SH-SY5Y (cell line): Measurements from ENCODE around the gene PCYOX1L.

Source experiments
- GATA2 ChIP-seq: IDR thresholded peaks from 2 replicates; pipeline ENCODE4 v1.6.1; 2011; ENCODE audit warnings: mild to moderate bottlenecking, low read depth, low read length
- GATA3 ChIP-seq: IDR thresholded peaks from 2 replicates; pipeline ENCODE4 v1.6.1; 2011; ENCODE audit warnings: low read depth, mild to moderate bottlenecking, low read length, moderate library complexity

PCYOX1L gene, protein sequence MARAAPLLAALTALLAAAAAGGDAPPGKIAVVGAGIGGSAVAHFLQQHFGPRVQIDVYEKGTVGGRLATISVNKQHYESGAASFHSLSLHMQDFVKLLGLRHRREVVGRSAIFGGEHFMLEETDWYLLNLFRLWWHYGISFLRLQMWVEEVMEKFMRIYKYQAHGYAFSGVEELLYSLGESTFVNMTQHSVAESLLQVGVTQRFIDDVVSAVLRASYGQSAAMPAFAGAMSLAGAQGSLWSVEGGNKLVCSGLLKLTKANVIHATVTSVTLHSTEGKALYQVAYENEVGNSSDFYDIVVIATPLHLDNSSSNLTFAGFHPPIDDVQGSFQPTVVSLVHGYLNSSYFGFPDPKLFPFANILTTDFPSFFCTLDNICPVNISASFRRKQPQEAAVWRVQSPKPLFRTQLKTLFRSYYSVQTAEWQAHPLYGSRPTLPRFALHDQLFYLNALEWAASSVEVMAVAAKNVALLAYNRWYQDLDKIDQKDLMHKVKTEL

DNA sequence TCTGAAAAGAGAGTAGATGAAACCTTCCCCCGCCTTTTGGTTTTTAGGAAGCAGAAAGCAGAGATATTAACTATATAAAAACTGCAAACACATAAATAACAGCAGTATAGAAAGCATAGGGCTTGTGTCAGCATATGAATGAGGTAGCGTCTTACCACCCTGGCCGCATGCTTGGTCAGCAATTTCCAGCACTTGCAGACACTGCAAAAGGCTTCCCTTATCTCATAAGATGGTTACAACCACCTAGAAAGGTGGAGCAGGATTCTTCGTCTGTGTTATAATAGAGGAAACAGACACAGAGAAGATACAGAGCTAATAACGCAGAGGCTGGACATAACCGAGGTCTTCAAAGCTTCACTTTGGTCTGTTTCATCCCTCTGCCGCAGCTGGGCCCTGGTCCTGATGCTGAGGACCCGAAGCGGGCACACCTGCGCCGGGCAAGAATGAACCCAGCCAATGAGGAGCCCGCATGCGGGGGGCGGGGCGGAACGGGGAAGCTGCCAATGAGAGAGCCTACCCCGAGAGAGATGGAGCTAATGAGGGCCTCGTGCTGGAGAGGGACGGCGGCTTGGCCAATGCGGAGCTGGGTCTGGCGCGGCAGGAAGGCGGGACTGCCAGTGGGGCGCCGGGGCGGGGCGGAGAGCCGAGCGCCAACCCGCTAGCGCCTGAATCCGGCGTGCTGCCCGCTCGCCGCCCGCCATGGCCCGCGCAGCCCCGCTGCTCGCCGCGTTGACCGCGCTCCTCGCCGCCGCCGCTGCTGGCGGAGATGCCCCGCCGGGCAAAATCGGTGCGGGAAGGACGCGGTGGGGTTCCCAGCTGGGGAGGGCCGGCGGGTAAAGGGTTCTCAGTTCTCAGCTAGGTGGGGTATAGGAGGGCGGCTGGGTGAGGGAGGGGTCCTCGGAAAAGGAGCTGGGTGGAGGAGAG is at the start of gene PCYOX1L:
Gene PCYOX1L, plus strand, starts transcription at position 677 of the 924 bp plus-strand sequence. Its CDS starts 23 bp downstream, at position 700.
- TF ChIP-seq GATA3, result no peak
- 0 out of 2 replicates have a peak, but pooled peaks have one; percentile 8 for TF ChIP-seq GATA2

- TF ChIP-seq GATA3 (no peak), GATA2 (no peak)
These were observed 48.5 kb upstream of the PCYOX1L start for GRCh38 chr5:149309354-149309753.

DNA sequence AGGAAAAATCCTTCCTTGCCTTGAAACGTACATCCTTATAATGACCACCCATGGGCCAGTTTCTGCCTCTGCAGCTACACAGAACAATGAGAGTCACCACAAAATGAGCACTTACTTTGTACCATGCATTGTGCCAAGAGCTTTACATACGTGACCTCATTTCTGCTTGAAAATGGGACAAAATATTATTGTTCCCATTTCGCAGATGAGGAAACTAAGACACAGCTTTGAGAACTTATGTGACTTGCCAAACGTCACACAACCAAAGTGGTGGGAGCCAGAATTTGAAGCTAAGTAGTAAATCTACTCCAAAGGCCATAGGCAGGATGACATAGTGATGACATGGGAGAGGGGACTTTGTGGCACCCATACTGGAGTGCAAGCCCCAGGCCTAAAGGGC is 47.4 kb upstream of the PCYOX1L start:
- TF ChIP-seq GATA2 (no peak), GATA3 (no peak)

DNA sequence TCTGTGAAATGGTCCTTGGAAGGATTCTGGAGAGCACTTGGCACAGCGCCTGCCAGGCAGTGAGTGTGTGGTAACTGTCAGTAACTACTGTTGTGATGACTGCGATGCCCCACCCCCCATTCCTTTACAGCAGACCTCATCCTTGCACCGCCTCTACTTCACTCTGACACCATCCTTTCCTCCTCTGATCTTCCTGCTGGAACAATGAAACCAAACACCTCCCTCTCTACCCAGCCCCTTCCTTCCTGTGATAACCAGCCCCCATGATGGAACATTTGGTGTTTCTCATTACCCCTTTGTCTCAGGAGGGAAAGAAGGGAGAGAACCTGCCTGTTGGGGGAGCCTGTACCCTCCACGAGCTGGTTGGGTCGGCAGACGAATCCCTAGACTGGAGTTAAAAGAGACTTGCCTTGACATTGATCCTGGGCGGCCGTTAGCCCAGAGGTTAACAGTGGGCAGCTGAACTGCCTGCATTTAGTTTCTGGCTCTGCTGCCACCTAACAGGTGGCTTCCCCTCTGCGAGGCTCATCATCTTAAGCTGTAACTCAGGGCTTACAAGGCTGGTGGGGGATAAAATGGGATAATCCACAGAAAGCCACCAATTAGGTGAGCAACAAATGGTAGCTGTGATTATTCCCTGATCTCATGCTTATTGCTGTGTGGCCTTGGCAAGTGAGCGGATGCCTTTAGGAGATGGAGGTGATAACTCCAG is 46.7 kb upstream of the PCYOX1L start:
- TF ChIP-seq GATA3 (no peak), GATA2 (no peak)

DNA sequence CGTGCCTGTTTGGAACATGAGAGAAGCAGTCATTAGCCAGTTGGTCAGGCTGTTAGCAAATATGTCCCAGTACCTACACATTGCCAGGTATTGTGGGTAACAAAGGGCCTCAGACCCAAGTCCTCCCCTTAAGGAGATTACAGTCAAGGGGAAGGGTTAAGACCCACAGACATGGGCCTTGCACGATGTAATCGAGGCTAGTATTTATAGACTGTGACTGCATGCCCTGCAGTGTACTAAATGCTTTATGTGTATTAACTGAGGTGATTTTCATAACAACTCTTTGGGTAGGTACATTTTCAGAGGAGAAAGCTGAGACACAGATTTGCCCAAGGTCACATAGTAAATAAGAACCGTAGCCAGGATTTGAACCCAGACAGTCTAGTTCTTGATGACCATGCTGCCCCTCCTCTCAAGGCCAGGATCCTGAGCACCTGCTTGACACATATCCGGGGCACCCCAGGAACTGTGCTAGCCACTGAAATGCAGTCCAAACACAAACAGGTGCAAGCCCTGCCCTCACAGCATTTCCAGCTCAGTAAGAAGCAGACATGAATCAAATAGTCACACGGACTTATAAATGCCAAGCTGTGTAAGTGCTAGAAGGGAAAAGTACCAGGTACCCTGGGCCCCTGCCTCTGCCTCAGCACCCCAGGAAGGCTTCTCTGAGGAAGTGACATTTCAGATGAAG is 44.5 kb upstream of the PCYOX1L start:
- TF ChIP-seq GATA3 (no peak), GATA2 (no peak)

DNA sequence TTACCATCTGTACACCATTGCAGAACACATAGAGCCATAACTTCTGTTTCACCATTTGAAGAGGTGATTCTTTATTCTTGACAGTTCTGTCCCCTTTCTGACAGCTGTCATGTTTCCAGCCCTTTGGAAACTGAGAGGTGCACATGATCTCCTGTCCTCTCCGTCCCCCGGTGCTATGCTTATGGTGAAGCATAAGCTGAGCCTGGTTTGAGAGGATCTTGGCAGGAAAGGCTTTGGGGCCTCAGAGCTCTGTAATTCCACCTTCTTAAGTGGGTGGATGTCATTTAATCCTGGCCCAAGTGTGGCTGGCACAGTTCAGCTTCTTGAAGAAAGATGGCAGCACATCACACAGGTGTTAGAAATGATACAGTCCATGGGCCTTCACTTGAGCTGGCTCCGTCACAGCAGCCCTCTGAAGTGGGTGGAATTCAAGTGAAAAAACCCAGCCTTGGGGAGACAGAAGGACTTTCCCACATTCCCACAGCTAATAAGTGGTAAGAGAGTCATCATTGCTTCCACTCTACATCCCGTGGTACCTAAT is 43.2 kb upstream of the PCYOX1L start:
- no peak for TF ChIP-seq GATA3
- no peak for TF ChIP-seq GATA2

DNA sequence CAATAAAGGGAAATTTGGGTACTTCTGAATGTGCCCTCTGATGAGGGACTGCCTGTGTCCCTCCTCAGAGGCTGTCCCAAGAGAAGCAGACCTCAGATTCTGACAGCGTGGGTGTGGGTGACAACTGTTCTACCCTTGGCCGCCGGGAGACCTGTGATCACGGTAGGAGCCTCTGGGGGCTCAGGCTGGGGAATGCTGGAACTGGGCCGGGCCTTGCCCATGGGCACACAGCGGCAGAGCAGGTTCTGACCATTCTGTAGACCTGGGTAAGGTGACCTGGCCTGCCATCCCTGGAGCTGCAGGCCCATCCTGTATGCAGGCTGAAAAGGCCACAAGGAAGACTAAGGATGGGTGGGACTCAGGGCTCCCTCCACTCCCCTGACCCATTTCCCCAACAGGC is 42.1 kb upstream of the PCYOX1L start:
- TF ChIP-seq GATA3 (no peak), GATA2 (no peak)

DNA sequence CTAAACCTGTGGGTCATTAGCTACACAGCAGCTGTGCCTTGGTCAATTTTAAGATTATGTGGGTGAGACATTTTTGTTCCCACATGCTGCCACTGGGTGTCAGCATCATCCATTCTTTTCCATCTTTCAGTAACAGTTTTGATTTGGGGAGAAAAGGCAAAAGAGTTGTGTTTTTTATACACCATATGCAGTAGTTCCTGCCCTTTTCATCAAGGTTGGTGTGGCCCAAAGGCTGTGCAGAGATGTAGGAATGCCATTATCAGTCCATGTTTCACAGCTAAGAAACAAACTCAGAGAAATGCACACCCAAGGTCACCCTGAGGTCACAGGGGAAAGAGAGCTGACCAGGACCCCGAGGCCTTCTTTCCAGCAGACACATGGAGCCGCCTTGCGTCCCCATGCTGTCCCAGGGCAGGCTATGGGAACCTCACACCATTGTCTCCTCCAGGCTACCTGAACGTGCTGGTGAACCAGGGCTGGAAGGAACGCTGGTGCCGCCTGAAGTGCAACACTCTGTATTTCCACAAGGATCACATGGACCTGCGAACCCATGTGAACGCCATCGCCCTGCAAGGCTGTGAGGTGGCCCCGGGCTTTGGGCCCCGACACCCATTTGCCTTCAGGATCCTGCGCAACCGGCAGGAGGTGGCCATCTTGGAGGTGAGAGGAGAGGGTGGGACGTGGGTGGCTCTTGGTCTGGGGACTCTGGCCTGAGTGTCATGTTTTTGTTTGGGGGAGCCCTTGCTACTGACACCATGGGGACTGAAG is 40.4 kb upstream of the PCYOX1L start:
- TF ChIP-seq GATA3 (no peak), GATA2 (no peak)

DNA sequence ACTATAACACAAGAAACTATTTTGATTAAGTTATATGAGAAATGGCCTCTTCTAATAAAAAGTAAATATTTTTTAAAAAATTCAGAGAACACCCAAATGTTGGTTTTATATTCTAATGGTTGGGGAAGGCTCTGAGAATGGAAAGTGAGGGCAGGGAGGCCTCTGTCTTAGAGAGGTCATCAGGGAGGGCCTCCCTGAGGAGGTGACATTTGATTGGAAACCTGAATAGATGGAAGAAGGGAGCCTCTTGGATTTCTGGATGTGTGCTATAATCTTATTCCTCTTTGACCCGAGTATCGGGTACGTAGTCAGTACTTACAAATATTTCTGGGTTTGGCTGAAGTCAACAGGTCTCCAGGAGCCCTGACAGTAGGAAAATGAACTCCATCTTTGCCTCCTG is 38.7 kb upstream of the PCYOX1L start:
- TF ChIP-seq GATA3 (no peak), GATA2 (no peak)

- no peak for TF ChIP-seq GATA2
- no peak for TF ChIP-seq GATA3
These were observed 37.0 kb upstream of the PCYOX1L start for GRCh38 chr5:149320791-149321330.

DNA sequence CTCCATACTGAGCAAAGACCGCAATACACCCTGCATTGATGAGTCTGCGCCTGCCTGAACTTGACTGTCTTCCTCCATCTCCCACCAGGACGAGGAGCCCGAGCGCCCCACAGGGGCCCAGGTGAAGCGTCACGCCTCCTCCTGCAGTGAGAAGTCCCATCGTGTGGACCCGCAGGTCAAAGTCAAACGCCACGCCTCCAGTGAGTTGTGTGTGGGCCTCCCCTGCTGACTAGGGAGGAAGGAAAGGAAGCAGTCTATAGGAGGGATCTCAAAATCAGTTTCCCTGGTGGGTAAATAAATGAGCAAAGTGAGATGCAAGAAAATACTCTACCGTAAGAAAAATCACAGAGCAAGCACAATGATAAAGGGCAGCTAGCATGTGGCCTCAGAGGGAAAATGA is 35.3 kb upstream of the PCYOX1L start:
- TF ChIP-seq GATA3 (no peak), GATA2 (no peak)

DNA sequence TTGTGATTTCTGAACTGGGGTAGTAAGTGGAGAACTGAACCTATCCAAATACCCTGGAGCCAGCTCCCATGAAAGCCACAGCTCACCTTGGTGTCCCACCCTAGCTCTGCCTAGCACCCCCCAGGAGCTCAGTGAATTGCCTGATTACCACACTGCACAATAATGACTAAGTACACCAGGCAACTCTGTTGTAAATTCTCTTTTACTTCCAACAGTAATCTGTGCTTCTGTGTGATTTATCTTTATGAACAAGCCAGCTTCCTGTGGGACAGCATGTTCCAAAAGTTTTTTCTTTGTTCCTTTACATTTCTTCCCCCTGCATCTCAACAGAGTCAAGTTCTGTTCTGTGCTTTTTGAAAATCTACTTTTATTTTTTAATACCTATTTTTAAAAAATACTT is 34.6 kb upstream of the PCYOX1L start:
- no peak for TF ChIP-seq GATA3
- TF ChIP-seq GATA2, result no peak
